GM10266 (cell line): ENCODE data around the gene LIPH.

Source experiments
- DNase-seq: peaks from one replicate; pipeline ENCODE4 v3.0.0; 2012; ENCODE audit errors: extremely low spot score
- TF ChIP-seq, protein P1 (sequence below): IDR thresholded peaks from 2 replicates; pipeline ENCODE4 v1.5.1; 2012; ENCODE audit warnings: mild to moderate bottlenecking, low read depth; ENCODE audit not compliant: control insufficient read depth, insufficient read depth; ENCODE audit errors: missing control alignments

The LIPH gene

DNA sequence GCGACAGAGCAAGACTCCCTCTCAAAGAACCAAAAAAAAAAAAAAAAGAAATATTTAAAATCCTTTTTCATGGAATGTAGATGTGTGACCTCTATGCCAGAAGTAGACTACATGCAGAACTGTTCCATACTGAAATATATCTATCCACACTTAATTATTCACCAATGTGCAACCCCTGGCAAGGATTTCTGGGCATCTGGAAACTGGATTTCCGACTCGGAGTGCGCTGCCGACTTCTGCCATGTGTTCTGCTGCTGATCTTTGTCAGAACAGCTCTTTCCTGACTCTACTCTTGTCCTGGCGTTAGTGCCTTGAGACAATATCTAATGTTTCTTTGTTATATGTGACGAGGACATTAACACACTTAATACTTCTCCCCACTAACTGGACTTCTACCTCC lies 11.7 kb downstream of the LIPH start:
- DNase-seq: no peak
- TF ChIP-seq, protein P1, sequence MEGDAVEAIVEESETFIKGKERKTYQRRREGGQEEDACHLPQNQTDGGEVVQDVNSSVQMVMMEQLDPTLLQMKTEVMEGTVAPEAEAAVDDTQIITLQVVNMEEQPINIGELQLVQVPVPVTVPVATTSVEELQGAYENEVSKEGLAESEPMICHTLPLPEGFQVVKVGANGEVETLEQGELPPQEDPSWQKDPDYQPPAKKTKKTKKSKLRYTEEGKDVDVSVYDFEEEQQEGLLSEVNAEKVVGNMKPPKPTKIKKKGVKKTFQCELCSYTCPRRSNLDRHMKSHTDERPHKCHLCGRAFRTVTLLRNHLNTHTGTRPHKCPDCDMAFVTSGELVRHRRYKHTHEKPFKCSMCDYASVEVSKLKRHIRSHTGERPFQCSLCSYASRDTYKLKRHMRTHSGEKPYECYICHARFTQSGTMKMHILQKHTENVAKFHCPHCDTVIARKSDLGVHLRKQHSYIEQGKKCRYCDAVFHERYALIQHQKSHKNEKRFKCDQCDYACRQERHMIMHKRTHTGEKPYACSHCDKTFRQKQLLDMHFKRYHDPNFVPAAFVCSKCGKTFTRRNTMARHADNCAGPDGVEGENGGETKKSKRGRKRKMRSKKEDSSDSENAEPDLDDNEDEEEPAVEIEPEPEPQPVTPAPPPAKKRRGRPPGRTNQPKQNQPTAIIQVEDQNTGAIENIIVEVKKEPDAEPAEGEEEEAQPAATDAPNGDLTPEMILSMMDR: no peak

DNA sequence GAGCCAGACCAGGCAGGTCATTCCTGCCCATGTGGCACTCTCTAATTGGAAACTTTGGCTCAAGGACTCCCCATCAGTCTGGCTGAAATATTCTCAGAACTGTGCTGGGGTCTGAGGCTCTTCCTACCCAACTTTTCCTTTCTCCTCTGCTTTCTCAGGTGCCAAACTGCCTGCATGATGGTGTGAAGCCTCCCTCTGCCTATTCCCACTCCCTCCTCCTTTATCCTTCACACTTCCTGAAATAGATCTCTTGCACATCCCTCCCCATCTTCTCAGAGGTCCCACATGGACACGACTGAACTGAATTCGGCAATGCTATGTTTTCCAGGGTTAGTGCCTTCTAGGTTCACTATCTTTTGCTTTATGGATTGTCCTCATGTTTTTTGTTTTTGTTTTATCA lies 12.5 kb downstream of the LIPH start:
- TF ChIP-seq, protein P1: no peak
- no peak for DNase-seq

DNA sequence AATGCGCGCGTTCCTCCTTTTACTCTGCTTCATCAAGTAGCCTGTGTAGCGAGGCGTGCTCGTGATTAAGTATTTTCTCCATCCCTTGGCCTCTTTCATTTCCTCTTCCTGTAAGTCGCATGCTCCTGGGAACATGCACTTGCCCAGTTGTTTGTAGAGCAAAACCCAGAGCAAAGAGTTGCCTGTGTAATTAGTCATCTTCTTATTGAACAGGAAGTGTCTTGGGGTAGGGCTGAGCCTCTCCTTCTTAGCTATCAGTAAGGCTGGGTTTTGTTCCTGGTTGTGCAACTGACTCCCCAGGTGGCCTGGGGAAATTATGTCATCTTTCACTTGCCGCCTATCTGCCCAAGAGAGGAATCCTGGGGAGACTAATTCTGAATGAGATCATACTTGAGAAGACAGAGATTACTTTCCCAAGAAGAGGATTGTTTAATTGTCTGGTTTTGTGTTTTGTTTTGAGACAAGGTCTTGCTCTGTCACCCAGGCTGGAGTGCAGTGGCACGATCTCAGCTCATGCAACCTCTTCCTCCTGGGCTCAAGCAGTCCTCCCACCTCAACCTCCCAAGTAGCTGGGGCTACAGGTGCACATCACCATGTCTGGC lies 14.9 kb downstream of the LIPH start:
- DNase-seq: peak; percentile 89
- TF ChIP-seq, protein P1: no peak

- TF ChIP-seq, protein P1: no peak
- no peak for DNase-seq
Observed at GRCh38 chr3:185534511-185534910, 17.9 kb downstream of the LIPH start.

- TF ChIP-seq, protein P1: no peak
- DNase-seq: no peak
Observed at GRCh38 chr3:185532901-185533300, 19.5 kb downstream of the LIPH start.

DNA sequence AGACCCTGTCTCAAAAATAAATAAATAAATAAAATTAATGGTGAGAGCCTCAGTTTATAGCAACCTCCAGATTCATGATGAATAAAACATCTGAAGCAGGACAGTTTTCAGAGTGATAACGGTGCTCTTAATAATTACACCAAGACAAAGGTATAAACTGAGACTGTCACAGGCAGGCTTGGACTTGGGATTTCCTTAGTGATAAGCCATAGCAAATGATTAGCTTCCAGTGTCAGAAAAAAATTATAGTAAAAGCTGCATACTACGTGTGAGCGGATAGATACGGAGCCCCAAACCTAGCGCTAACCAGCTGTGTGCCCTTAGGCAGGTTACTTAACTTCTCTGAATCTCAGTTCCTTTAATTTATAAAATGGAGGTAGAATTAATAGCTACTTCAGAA lies 21.5 kb downstream of the LIPH start:
- no peak for DNase-seq
- TF ChIP-seq, protein P1: no peak

GRCh38 chr3:185528532-185528931 lies 23.9 kb downstream of the LIPH start:
- no peak for DNase-seq
- TF ChIP-seq, protein P1: no peak
